Myometrial cell (primary cell): ENCODE results near the gene PON1. TPM values are rescaled to one million over a fixed set of nuclear protein-coding genes. Genes with fewer than 3 reads are reported as not detected.

Source experiments
- total RNA-seq: library from RNA; depleted of rRNA; stranded (reverse); fragments of >200 nt; gene quantifications from 2 replicates; pipeline ENCODE4 v1.2.3, GENCODE V29; 2015

PON1 gene
- total RNA-seq: not detected in 2 replicates

GRCh38 chr7:95324431-95324830 lies at the start of gene PON1:
TSS of gene PON1 (minus strand) at chr7:95324532. CDS start at chr7:95324475, 57 bp downstream.

Other genes with a start within 250 kb of the PON1 start
- gene PON3, start 71.8 kb upstream of the PON1 start, total RNA-seq: not detected in 2 replicates
- 80.4 and 87.4 TPM in 2 replicates for gene PON2, start 110.5 kb upstream of the PON1 start, total RNA-seq
- gene ASB4, start 161.4 kb upstream of the PON1 start, total RNA-seq: not detected in 2 replicates